ENCODE data around the gene NR1I2. TPM values are rescaled to one million over a fixed set of nuclear protein-coding genes. Genes with fewer than 3 reads are reported as not detected.

The NR1I2 gene
- total and polyA plus RNA-seq, 2 donors (not counting 1 experiment from before 2014, with no cell fraction given): 0.30 to 0.52 TPM

GRCh38 chr3:119817071-119817470 is 35.2 kb downstream of the NR1I2 start:
- Mint-ChIP-seq H3K27me3 (no peaks in the 10 kb centered on the region), H3K9me3 (ENCODE audit: insufficient read depth) (no peaks in the 10 kb centered on the region), H3K4me1 (no peaks in the 10 kb centered on the region), H3K4me3 (no peak overlapping the region), H3K27ac (no peak overlapping the region)
- Histone ChIP-seq H3K79me2 (ENCODE audit: control insufficient read depth, insufficient read depth, low read length) (no peaks in the 10 kb centered on the region), H3K27ac (ENCODE audit: low read length in 2 of 2) (no peak overlapping the region), H3K27me3 (replicated peaks in 1 of 4; ENCODE audit: control extremely low read depth in 1 of 4, control insufficient read depth in 3 of 4, insufficient read depth in 4 of 4, low read length in 3 of 4) (peaks cover 0 to 2% (median 0%) of the 10 kb centered on the region in 4 experiments), H3K9ac (ENCODE audit: low read length) (no peak overlapping the region), H3K4me3 (ENCODE audit: control extremely low read depth in 1 of 5, extremely low read depth in 1 of 5, insufficient read depth in 1 of 5, low read depth in 2 of 5, low read length in 4 of 5) (no peak overlapping the region), H3K4me2 (replicated peaks; ENCODE audit: low read depth, low read length, poor library complexity, severe bottlenecking) (no peak overlapping the region), H3K9me3 (ENCODE audit: control extremely low read depth in 1 of 3, control insufficient read depth in 2 of 3, insufficient read depth in 1 of 3, low read length in 2 of 3) (no peaks in the 10 kb centered on the region), H4K20me1 (ENCODE audit: control insufficient read depth, insufficient read depth, low read length, poor library complexity, severe bottlenecking) (no peaks in the 10 kb centered on the region), H2AFZ (ENCODE audit: insufficient read depth, low read depth, low read length, poor library complexity, severe bottlenecking) (no peak overlapping the region), H3K36me3 (replicated peaks in 1 of 2; ENCODE audit: control extremely low read depth in 1 of 2, control insufficient read depth in 1 of 2, extremely low read depth in 1 of 2, insufficient read depth in 2 of 2, low read length in 1 of 2) (no peaks in the 10 kb centered on the region), H3K4me1 (ENCODE audit: control insufficient read depth in 2 of 2, insufficient read depth in 2 of 2, low read length in 2 of 2) (no peaks in the 10 kb centered on the region)
- no peak for ATAC-seq (ENCODE audit: low read depth)
- TF ChIP-seq EZH2 (IDR thresholded peaks at IDR 0.05; ENCODE audit: borderline replicate concordance, insufficient read depth, low read depth, low read length, poor library complexity, severe bottlenecking) (no peak), CTCF (IDR thresholded peaks at IDR 0.05) (no peak)
- intact Hi-C loops (cut with micrococcal nuclease): no loop called here
- CTCF ChIA-PET: interaction anchor here (1.0 to 1.8 kb wide), 3 partner anchors 9 to 70 kb away, joined by 3 to 5 read pairs (median 3); no protein-coding TSS in a partner anchor
- POLR2A ChIA-PET: no interaction called here
- 98% methylated on average over 12 of the region's 12 CpGs for WGBS (ENCODE audit: insufficient coverage)
- DNase-seq: no peak

DNA sequence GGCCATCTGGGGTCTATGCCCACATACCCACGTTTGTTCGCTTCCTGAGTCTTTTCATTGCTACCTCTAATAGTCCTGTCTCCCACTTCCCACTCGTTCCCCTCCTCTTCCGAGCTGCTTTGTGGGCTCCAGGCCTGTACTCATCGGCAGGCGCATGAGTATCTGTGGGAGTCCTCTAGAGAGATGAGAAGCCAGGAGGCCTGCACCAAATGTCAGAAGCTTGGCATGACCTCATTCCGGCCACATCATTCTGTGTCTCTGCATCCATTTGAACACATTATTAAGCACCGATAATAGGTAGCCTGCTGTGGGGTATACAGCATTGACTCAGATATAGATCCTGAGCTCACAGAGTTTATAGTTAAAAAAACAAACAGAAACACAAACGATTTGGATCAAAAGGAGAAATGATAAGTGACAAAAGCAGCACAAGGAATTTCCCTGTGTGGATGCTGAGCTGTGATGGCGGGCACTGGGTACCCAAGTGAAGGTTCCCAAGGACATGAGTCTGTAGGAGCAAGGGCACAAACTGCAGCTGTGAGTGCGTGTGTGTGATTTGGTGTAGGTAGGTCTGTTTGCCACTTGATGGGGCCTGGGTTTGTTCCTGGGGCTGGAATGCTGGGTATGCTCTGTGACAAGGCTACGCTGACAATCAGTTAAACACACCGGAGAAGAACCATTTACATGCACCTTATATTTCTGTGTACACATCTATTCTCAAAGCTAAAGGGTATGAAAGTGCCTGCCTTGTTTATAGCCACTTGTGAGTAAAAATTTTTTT is 35.9 kb downstream of the NR1I2 start:
- H4K20me1 ChIP-seq (ENCODE audit: control insufficient read depth, insufficient read depth, low read length, poor library complexity, severe bottlenecking): no peaks in the 10 kb centered on the region
- no peak overlapping the region for H2AFZ ChIP-seq (ENCODE audit: insufficient read depth, low read depth, low read length, poor library complexity, severe bottlenecking)
- WGBS (ENCODE audit: insufficient coverage): 77% methylated on average over 5 of the region's 13 CpGs
- TF ChIP-seq CTCF (IDR thresholded peaks at IDR 0.05) (no peak), EZH2 (IDR thresholded peaks at IDR 0.05; ENCODE audit: borderline replicate concordance, insufficient read depth, low read depth, low read length, poor library complexity, severe bottlenecking) (no peak)
- H3K79me2 ChIP-seq (ENCODE audit: control insufficient read depth, insufficient read depth, low read length): no peaks in the 10 kb centered on the region
- ATAC-seq (ENCODE audit: low read depth) (no peak), DNase-seq (no peak)
- H3K36me3 ChIP-seq (replicated peaks in 1 of 2; ENCODE audit: control extremely low read depth in 1 of 2, control insufficient read depth in 1 of 2, extremely low read depth in 1 of 2, insufficient read depth in 2 of 2, low read length in 1 of 2): no peaks in the 10 kb centered on the region
- no peak overlapping the region for H3K4me3 Mint-ChIP-seq
- no peaks in the 10 kb centered on the region for H3K27me3 Mint-ChIP-seq
- H3K27ac Mint-ChIP-seq: no peak overlapping the region
- H3K4me1 Mint-ChIP-seq: no peaks in the 10 kb centered on the region
- H3K9ac ChIP-seq (ENCODE audit: low read length): no peak overlapping the region
- peaks cover 0 to 2% (median 0%) of the 10 kb centered on the region in 4 experiments for H3K27me3 ChIP-seq (replicated peaks in 1 of 4; ENCODE audit: control extremely low read depth in 1 of 4, control insufficient read depth in 3 of 4, insufficient read depth in 4 of 4, low read length in 3 of 4)
- no peak overlapping the region for H3K4me3 ChIP-seq (ENCODE audit: control extremely low read depth in 1 of 5, extremely low read depth in 1 of 5, insufficient read depth in 1 of 5, low read depth in 2 of 5, low read length in 4 of 5)
- no peak overlapping the region for H3K27ac ChIP-seq (ENCODE audit: low read length in 2 of 2)
- CTCF ChIA-PET: interaction anchor here (1.0 to 1.8 kb wide), 3 partner anchors 10 to 70 kb away, joined by 3 to 5 read pairs (median 3); no protein-coding TSS in a partner anchor
- H3K4me2 ChIP-seq (replicated peaks; ENCODE audit: low read depth, low read length, poor library complexity, severe bottlenecking): no peak overlapping the region
- intact Hi-C loops (cut with micrococcal nuclease): no loop called here
- H3K4me1 ChIP-seq (ENCODE audit: control insufficient read depth in 2 of 2, insufficient read depth in 2 of 2, low read length in 2 of 2): no peaks in the 10 kb centered on the region
- POLR2A ChIA-PET: no interaction called here
- no peaks in the 10 kb centered on the region for H3K9me3 Mint-ChIP-seq (ENCODE audit: insufficient read depth)
- no peaks in the 10 kb centered on the region for H3K9me3 ChIP-seq (ENCODE audit: control extremely low read depth in 1 of 3, control insufficient read depth in 2 of 3, insufficient read depth in 1 of 3, low read length in 2 of 3)

Data from B cell (primary cell).